Caco-2 (cell line): ENCODE measurements around the gene SH3RF2. TPM values are rescaled to one million over a fixed set of nuclear protein-coding genes. Genes with fewer than 3 reads are reported as not detected.

Experiments
- BruUV-seq: library from RNA; stranded (reverse); fragments of 400-500 nt; replicated peaks from 2 replicates; lab custom pipeline; 2021; lab: Mats Ljungman, UMichigan
- CTCF ChIA-PET: fragments of 300-600 bp; sonication (Branson Sonifier 250); formaldehyde crosslinking; loops from one replicate; lab custom pipeline; 2022; ENCODE audit warnings: antibody characterized with exemption; lab: Charles Lee
- POLR2A ChIA-PET: fragments of 300-600 bp; sonication (Branson Sonifier 250); formaldehyde crosslinking; loops from one replicate; lab custom pipeline; 2022; ENCODE audit warnings: antibody characterized with exemption; lab: Charles Lee
- DNase-seq, 2 experiments: peaks; one replicate each; pipeline versions ENCODE4 v3.0.0 to v3.0.0-alpha.2; 2020 to 2022
- H3K27me3 ChIP-seq: replicated peaks from 2 replicates; pipeline ENCODE4 v1.6.0; 2011; ENCODE audit warnings: low read length; ENCODE audit not compliant: control insufficient read depth, insufficient read depth
- H3K36me3 ChIP-seq: 2 replicates; pipeline ENCODE4 v1.5.1; 2011; ENCODE audit warnings: low read length; ENCODE audit not compliant: control insufficient read depth, insufficient read depth
- H3K4me1 ChIP-seq: fragments of 250-450 bp; sonication (Bioruptor Pico); 2 replicates; pipeline ENCODE4 v1.5.1; 2020; ENCODE audit warnings: mild to moderate bottlenecking
- H3K4me3 ChIP-seq: 2 replicates; pipeline ENCODE4 v1.5.1; 2011; ENCODE audit warnings: low read depth, mild to moderate bottlenecking, control low read depth, low read length
- H3K9me3 ChIP-seq: fragments of 250-450 bp; sonication (Bioruptor Pico); 2 replicates; pipeline ENCODE4 v1.5.1; 2020; ENCODE audit warnings: mild to moderate bottlenecking, moderate library complexity
- H3K27ac Mint-ChIP-seq: one replicate; pipeline ENCODE4 v1.8.0; 2022; ENCODE audit warnings: mixed read lengths; ENCODE audit not compliant: unreplicated experiment
- H3K27me3 Mint-ChIP-seq: one replicate; pipeline ENCODE4 v1.8.0; 2022; ENCODE audit warnings: mixed read lengths; ENCODE audit not compliant: insufficient read depth, unreplicated experiment
- H3K36me3 Mint-ChIP-seq: one replicate; pipeline ENCODE4 v1.8.0; 2022; ENCODE audit warnings: mild to moderate bottlenecking, mixed read lengths; ENCODE audit not compliant: insufficient read depth, unreplicated experiment
- H3K4me1 Mint-ChIP-seq: one replicate; pipeline ENCODE4 v1.8.0; 2022; ENCODE audit warnings: low read depth, mixed read lengths; ENCODE audit not compliant: unreplicated experiment
- H3K4me3 Mint-ChIP-seq: one replicate; pipeline ENCODE4 v1.8.0; 2022; ENCODE audit warnings: mild to moderate bottlenecking, moderate library complexity, mixed read lengths; ENCODE audit not compliant: unreplicated experiment
- H3K9me3 Mint-ChIP-seq: one replicate; pipeline ENCODE4 v1.8.0; 2022; ENCODE audit warnings: mixed read lengths; ENCODE audit not compliant: unreplicated experiment
- intact Hi-C: fragments of 100-400 bp; cut with micrococcal nuclease; formaldehyde crosslinking; loops from one replicate; pipeline ENCODE4 v1.10.0; 2022; ENCODE audit not compliant: unreplicated experiment
- total RNA-seq: library from RNA; stranded (reverse); gene quantifications from 2 replicates; pipeline ENCODE4 v1.2.3, GENCODE V29; 2022
- TF ChIP-seq, protein P1 (sequence below), 2 experiments: fragments of 200-600 bp in 1 of 2; IDR thresholded peaks; 1 replicate in 1 of 2; 2 replicates in 1 of 2; pipeline versions ENCODE4 v1.5.1 to v1.8.0; 2011 to 2022; ENCODE audit warnings: antibody characterized with exemption in 1 of 2, control low read depth in 1 of 2, inconsistent platforms in 1 of 2, low read depth in 1 of 2, low read length in 1 of 2, mild to moderate bottlenecking in 1 of 2, moderate library complexity in 1 of 2; ENCODE audit not compliant: insufficient read depth in 1 of 2, severe bottlenecking in 1 of 2, unreplicated experiment in 1 of 2

The SH3RF2 gene
- total RNA-seq, 1 experiment from 2014 or later = 49.4 TPM

DNA sequence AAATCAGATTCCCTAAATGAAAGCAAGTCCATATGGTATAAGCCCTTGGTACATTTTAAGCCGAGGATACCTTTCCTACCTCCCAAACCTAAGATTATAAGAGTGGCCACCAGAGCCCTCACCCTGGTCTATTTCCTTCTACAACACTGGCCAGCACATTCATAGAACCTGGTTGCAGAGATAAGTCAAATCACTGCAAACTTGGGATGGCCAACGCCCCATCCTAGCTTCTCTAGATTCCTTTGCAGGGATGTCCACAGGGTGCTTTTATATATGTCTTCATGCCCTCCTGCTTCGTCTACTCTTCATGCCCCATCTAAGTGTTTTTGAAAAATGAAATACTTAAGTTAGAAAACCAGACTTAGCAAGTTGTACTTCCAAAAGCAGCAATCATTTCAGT is 41.8 kb downstream of the SH3RF2 start:
- Mint-ChIP-seq H3K9me3 (peaks cover 6% of the 10 kb centered on the region), H3K4me3 (peak overlapping the region; percentile 59), H3K4me1 (peaks cover 72% of the 10 kb centered on the region), H3K36me3 (peaks cover 75% of the 10 kb centered on the region), H3K27me3 (no peaks in the 10 kb centered on the region), H3K27ac (peak overlapping the region; percentile 47)
- Histone ChIP-seq H3K4me3 (no peak overlapping the region), H3K36me3 (peaks cover 5% of the 10 kb centered on the region; the same call in 1 of the 2 replicates), H3K4me1 (peaks cover 97% of the 10 kb centered on the region), H3K9me3 (no peaks in the 10 kb centered on the region), H3K27me3 (no peaks in the 10 kb centered on the region)
- TF ChIP-seq, protein P1, sequence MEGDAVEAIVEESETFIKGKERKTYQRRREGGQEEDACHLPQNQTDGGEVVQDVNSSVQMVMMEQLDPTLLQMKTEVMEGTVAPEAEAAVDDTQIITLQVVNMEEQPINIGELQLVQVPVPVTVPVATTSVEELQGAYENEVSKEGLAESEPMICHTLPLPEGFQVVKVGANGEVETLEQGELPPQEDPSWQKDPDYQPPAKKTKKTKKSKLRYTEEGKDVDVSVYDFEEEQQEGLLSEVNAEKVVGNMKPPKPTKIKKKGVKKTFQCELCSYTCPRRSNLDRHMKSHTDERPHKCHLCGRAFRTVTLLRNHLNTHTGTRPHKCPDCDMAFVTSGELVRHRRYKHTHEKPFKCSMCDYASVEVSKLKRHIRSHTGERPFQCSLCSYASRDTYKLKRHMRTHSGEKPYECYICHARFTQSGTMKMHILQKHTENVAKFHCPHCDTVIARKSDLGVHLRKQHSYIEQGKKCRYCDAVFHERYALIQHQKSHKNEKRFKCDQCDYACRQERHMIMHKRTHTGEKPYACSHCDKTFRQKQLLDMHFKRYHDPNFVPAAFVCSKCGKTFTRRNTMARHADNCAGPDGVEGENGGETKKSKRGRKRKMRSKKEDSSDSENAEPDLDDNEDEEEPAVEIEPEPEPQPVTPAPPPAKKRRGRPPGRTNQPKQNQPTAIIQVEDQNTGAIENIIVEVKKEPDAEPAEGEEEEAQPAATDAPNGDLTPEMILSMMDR (IDR thresholded peaks at IDR 0.05; ENCODE audit: insufficient read depth in 1 of 2, low read depth in 1 of 2, low read length in 1 of 2, severe bottlenecking in 1 of 2, unreplicated experiment in 1 of 2) = no peak
- BruUV-seq = no TSS peak
- CTCF ChIA-PET = interaction anchor here (0.9 to 2.0 kb wide), 2 partner anchors 38 to 142 kb away, joined by 3 to 14 read pairs; no protein-coding TSS in a partner anchor
- intact Hi-C loops = loop anchor here (2.0 kb wide), 1 partner anchor 71 kb away; no protein-coding TSS in a partner anchor
- peak in 1 of 2 experiments; percentile 56 for DNase-seq
- POLR2A ChIA-PET = no interaction called here

DNA sequence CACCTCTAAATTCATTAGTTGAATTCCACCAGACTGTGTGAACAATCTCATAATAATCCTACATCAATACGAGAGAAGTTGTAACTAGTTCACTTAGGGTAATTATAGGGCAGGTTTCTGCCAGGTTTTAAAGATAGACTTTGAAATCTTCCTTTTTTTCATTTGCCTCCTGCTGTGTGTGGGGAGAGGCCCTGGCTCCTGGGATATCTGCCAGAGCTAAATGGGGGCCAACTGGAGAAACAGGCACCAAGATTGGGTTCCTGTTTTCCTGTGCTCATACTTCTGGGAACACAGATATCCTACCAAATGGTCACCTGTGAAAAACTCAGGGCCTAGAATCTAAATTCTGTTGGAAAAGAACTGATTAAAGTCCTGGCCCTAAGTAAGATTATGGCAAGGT is 42.3 kb downstream of the SH3RF2 start:
- Histone ChIP-seq H3K27me3 (no peaks in the 10 kb centered on the region), H3K36me3 (peaks cover 7% of the 10 kb centered on the region), H3K9me3 (no peaks in the 10 kb centered on the region), H3K4me1 (peaks cover 97% of the 10 kb centered on the region), H3K4me3 (no peak overlapping the region)
- ChIA-PET POLR2A (interaction anchor here (1.0 to 1.2 kb wide), 2 partner anchors 39 to 41 kb away, joined by 3 to 7 read pairs; no protein-coding TSS in a partner anchor), CTCF (interaction anchor here (0.9 to 2.0 kb wide), 3 partner anchors 38 to 141 kb away, joined by 3 to 14 read pairs (median 3); no protein-coding TSS in a partner anchor)
- TF ChIP-seq, protein P1 (IDR thresholded peaks at IDR 0.05; ENCODE audit: insufficient read depth in 1 of 2, low read depth in 1 of 2, low read length in 1 of 2, severe bottlenecking in 1 of 2, unreplicated experiment in 1 of 2) = no peak
- peaks cover 74% of the 10 kb centered on the region for H3K36me3 Mint-ChIP-seq
- peak overlapping the region; percentile 47 for H3K27ac Mint-ChIP-seq
- BruUV-seq = TSS peak; percentile 45
- peak overlapping the region; percentile 59 for H3K4me3 Mint-ChIP-seq
- peaks cover 72% of the 10 kb centered on the region for H3K4me1 Mint-ChIP-seq
- intact Hi-C loops = loop anchor here (1.0 to 2.0 kb wide), 6 partner anchors 17 to 70 kb away; no protein-coding TSS in a partner anchor
- DNase-seq = peak; percentile 30 to 44
- no peaks in the 10 kb centered on the region for H3K27me3 Mint-ChIP-seq
- peaks cover 6% of the 10 kb centered on the region for H3K9me3 Mint-ChIP-seq

DNA sequence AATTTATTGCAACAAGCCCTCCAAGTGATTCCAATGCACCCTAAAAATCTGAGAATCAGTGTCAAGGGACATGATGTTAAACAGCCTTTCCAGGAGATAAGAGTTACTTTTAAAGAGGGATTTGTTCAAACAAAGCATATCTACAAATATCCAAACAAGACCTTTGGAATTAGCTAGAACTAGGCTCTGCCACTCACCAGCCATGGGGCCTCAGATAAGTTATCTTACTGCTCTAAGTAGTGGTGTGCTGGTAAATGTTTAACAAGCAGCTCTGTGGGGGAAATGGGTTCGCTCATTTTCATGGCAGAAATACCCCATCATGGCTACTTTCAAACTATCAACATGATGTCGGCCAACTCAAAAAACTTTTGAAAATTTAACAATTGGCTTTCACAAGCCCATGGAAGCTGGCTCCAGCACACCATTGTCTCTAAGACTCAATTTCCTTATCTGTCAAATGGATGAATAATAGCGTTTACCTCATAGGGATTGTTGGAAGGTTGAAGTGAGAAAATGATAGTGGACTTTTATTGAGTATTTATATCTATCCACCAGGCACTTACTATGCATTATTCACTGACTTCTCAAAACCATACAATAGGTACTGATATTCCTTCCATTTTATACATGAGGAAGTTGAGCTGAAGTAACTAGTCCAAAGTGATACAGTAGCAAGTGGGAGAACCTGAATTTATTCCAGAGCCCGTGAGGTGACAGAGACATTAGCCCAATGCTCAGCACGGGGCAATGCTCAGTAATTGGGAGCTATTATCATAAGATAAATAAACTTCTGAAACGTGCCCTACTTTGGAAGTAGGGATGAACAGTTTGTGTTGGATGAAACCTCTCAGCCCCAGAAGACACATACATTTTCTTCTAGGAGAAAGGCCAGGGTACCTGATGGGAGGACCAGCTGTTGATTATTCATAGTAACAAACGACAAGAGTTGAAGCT is 43.2 kb downstream of the SH3RF2 start:
- Histone ChIP-seq H3K4me1 (peaks cover 93% of the 10 kb centered on the region), H3K4me3 (no peak overlapping the region), H3K27me3 (no peaks in the 10 kb centered on the region), H3K36me3 (peaks cover 4% of the 10 kb centered on the region), H3K9me3 (no peaks in the 10 kb centered on the region)
- H3K36me3 Mint-ChIP-seq = peaks cover 74% of the 10 kb centered on the region
- H3K9me3 Mint-ChIP-seq = no peaks in the 10 kb centered on the region
- H3K27me3 Mint-ChIP-seq = no peaks in the 10 kb centered on the region
- POLR2A ChIA-PET = interaction anchor here (0.6 to 1.2 kb wide), 3 partner anchors 40 to 203 kb away, joined by 3 to 7 read pairs (median 3); no protein-coding TSS in a partner anchor
- TF ChIP-seq, protein P1 (IDR thresholded peaks at IDR 0.05; ENCODE audit: insufficient read depth in 1 of 2, low read depth in 1 of 2, low read length in 1 of 2, severe bottlenecking in 1 of 2, unreplicated experiment in 1 of 2) = no peak
- H3K4me1 Mint-ChIP-seq = peaks cover 71% of the 10 kb centered on the region
- CTCF ChIA-PET = interaction anchor here (0.7 to 2.0 kb wide), 8 partner anchors 39 to 140 kb away, joined by 3 to 14 read pairs (median 3); partner anchors contain the start of gene SH3RF2
- peak; percentile 84 to 91 for DNase-seq
- peak overlapping the region; percentile 59 for H3K4me3 Mint-ChIP-seq
- no TSS peak for BruUV-seq
- H3K27ac Mint-ChIP-seq = peak overlapping the region; percentile 63
- intact Hi-C loops = loop anchor here (1.0 to 5.0 kb wide), 7 partner anchors 18 to 142 kb away; partner anchors contain the start of gene PRELID2
